Keratinocyte (primary cell): ENCODE measurements around the gene GPR173. TPM values are rescaled to one million over a fixed set of nuclear protein-coding genes. Genes with fewer than 3 reads are reported as not detected.

ENCODE experiments used
- DNase-seq: peaks from one replicate; pipeline ENCODE4 v3.0.0-alpha.2; 2011; ENCODE audit warnings: low read depth, missing footprints, low spot score
- FAIRE-seq: peaks from 2 replicates; lab custom pipeline; 2011; peaks lifted over from hg19 to GRCh38; lab: Jason Lieb, UNC
- H2AFZ ChIP-seq: 2 replicates; pipeline ENCODE4 v1.6.0; 2012; ENCODE audit warnings: low read length, control low read depth, inconsistent platforms; ENCODE audit not compliant: control insufficient read depth
- H3K27ac ChIP-seq: 2 replicates; pipeline ENCODE4 v1.5.1; 2011; ENCODE audit warnings: low read length; ENCODE audit not compliant: control insufficient read depth, insufficient read depth
- H3K27me3 ChIP-seq: 3 replicates; pipeline ENCODE4 v1.6.0; 2011; ENCODE audit warnings: low read length; ENCODE audit not compliant: control insufficient read depth, insufficient read depth; ENCODE audit errors: extremely low read depth
- H3K36me3 ChIP-seq, 2 experiments: 2 replicates in 1 of 2; 3 replicates in 1 of 2; pipeline ENCODE4 v1.5.1; 2011; ENCODE audit warnings: low read length in 2 of 2, mild to moderate bottlenecking in 1 of 2; ENCODE audit not compliant: control insufficient read depth in 2 of 2, insufficient read depth in 2 of 2; ENCODE audit errors: extremely low read depth in 1 of 2
- H3K4me1 ChIP-seq: 3 replicates; pipeline ENCODE4 v1.5.1; 2011; ENCODE audit warnings: low read length; ENCODE audit not compliant: control insufficient read depth, insufficient read depth; ENCODE audit errors: extremely low read depth
- H3K4me2 ChIP-seq: 3 replicates; pipeline ENCODE4 v1.6.0; 2011; ENCODE audit warnings: low read depth, low read length; ENCODE audit not compliant: control insufficient read depth, insufficient read depth; ENCODE audit errors: extremely low read depth
- H3K4me3 ChIP-seq, 3 experiments: fragments of 200-600 bp in 1 of 3; sonication (generic) in 1 of 3; 2 replicates in 2 of 3; 3 replicates in 1 of 3; pipeline ENCODE4 v1.5.1; 2011 to 2016; ENCODE audit warnings: low read length in 3 of 3, mild to moderate bottlenecking in 3 of 3, control low read depth in 2 of 3, inconsistent platforms in 1 of 3, low read depth in 1 of 3, mixed read lengths in 1 of 3, mixed run types in 1 of 3, moderate library complexity in 1 of 3; ENCODE audit not compliant: control insufficient read depth in 2 of 3, insufficient read depth in 2 of 3; ENCODE audit errors: extremely low read depth in 1 of 3
- H3K79me2 ChIP-seq: 2 replicates; pipeline ENCODE4 v1.6.0; 2012; ENCODE audit warnings: low read length; ENCODE audit not compliant: control insufficient read depth, insufficient read depth
- H3K9ac ChIP-seq: 3 replicates; pipeline ENCODE4 v1.6.0; 2011; ENCODE audit warnings: low read length; ENCODE audit not compliant: control insufficient read depth, insufficient read depth; ENCODE audit errors: extremely low read depth
- H3K9me1 ChIP-seq: 3 replicates; pipeline ENCODE4 v1.6.0; 2011; ENCODE audit warnings: low read length; ENCODE audit not compliant: control insufficient read depth, insufficient read depth; ENCODE audit errors: extremely low read depth
- H3K9me3 ChIP-seq: 2 replicates; pipeline ENCODE4 v1.5.1; 2012; ENCODE audit warnings: low read depth, low read length; ENCODE audit not compliant: control insufficient read depth
- H4K20me1 ChIP-seq: 3 replicates; pipeline ENCODE4 v1.6.0; 2011; ENCODE audit warnings: low read length; ENCODE audit not compliant: control insufficient read depth, insufficient read depth; ENCODE audit errors: extremely low read depth
- CTCF ChIP-seq, 3 experiments: IDR thresholded peaks in 1 of 3; conservative IDR thresholded peaks in 1 of 3; optimal IDR thresholded peaks in 1 of 3; 2 replicates in 2 of 3; 3 replicates in 1 of 3; pipeline versions ENCODE3 to v1.5.1; 2011; ENCODE audit warnings: low read length in 3 of 3, mild to moderate bottlenecking in 3 of 3, moderate library complexity in 2 of 3, control low read depth in 1 of 3, inconsistent platforms in 1 of 3; ENCODE audit not compliant: insufficient read depth in 2 of 3; ENCODE audit errors: extremely low read depth in 1 of 3
- EZH2 ChIP-seq: IDR thresholded peaks from one replicate; pipeline ENCODE4 v1.6.1; 2012; ENCODE audit warnings: inconsistent platforms, mild to moderate bottlenecking, low read length, moderate library complexity
- dilution Hi-C: fragments of 300-500 bp; cut with MboI; formaldehyde crosslinking; loops from one replicate; pipeline ENCODE4 v1.7.0; 2020; ENCODE audit warnings: low sequenced_read_pairs; ENCODE audit not compliant: extremely low pct_ligation_motif_present
- polyA plus RNA-seq, 5 experiments: library from polyadenylated mRNA; depleted of rRNA in 3 of 5; stranded (reverse) in 3 of 5; stranded (forward) in 1 of 5; unstranded in 1 of 5; fragments of >200 nt; gene quantifications; 1 replicate in 1 of 5; 2 replicates in 3 of 5; 3 replicates in 1 of 5; pipeline versions ENCODE4 v1.2.1 to v1.2.3, GENCODE V29; 2011 to 2012; ENCODE audit warnings: missing spikeins in 2 of 5, low read depth in 1 of 5, low replicate concordance in 1 of 5

The GPR173 gene
- polyA plus RNA-seq, 1 donor (not counting 4 experiments of a cell fraction or from before 2014, with no cell fraction given): 0.08 TPM

DNA sequence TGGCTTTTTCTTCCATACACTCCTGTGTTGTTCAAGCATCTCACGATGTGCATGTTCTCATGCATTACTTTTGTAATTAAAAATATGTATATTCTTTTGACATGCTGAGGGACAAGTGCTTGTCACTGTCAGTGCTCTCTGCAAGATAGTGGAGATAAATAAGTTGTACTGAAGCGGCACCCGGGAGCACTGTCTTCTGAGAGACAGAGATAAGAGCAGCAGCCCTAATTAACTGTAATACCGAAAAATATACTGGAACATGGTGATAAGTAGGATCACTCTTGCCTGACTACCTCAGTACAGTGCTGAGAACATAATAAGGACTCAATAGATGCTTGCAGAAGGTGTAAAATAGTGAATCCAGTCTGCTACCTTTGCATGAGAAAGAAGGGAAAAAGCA is 9.4 kb upstream of the GPR173 start:
- DNase-seq (no peak), FAIRE-seq (no peak)
- Histone ChIP-seq H3K79me2 (no peaks in the 10 kb centered on the region), H3K9ac (no peak overlapping the region), H3K4me2 (no peak overlapping the region), H3K36me3 (no peaks in the 10 kb centered on the region), H3K27ac (no peak overlapping the region), H3K9me1 (no peaks in the 10 kb centered on the region), H3K4me1 (no peaks in the 10 kb centered on the region), H3K9me3 (no peaks in the 10 kb centered on the region), H3K4me3 (no peak overlapping the region), H3K27me3 (peaks cover 4% of the 10 kb centered on the region), H2AFZ (no peak overlapping the region), H4K20me1 (no peaks in the 10 kb centered on the region)
- no peak for TF ChIP-seq EZH2
- TF ChIP-seq CTCF (optimal IDR thresholded peaks at IDR 0.05 in 1 of 3, IDR thresholded peaks at IDR 0.05 in 1 of 3, conservative IDR thresholded peaks at IDR 0.05 in 1 of 3; ENCODE audit: extremely low read depth in 1 of 3, insufficient read depth in 2 of 3, low read length in 3 of 3): no peak
- dilution Hi-C loops: no loop called here

DNA sequence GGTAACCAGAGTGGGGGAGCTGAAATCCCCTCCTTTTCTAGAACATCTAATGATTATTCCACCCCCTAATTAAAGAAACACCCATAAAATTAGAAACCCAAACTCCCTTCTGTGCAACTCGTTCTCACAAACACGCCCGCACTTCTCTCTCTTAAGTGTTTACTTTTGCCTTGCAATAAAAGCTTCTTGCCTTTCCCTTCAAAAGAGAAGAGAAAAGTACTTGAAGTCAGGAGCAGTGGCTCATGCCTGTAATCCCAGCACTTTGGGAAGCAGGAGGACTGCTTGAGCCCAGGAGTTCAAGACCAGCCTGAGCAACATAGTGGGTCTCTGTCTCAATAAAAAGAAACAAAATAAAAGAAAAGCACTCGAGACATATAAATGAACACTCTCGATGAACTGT is 3.6 kb upstream of the GPR173 start:
- Histone ChIP-seq H3K4me2 (no peak overlapping the region), H4K20me1 (no peaks in the 10 kb centered on the region), H3K4me1 (no peaks in the 10 kb centered on the region), H3K9me1 (no peaks in the 10 kb centered on the region), H3K36me3 (no peaks in the 10 kb centered on the region), H3K27ac (no peak overlapping the region), H3K27me3 (peaks cover 4% of the 10 kb centered on the region), H3K79me2 (no peaks in the 10 kb centered on the region), H3K4me3 (no peak overlapping the region), H2AFZ (no peak overlapping the region), H3K9ac (no peak overlapping the region), H3K9me3 (no peaks in the 10 kb centered on the region)
- TF ChIP-seq EZH2: no peak
- no peak for TF ChIP-seq CTCF (optimal IDR thresholded peaks at IDR 0.05 in 1 of 3, IDR thresholded peaks at IDR 0.05 in 1 of 3, conservative IDR thresholded peaks at IDR 0.05 in 1 of 3; ENCODE audit: extremely low read depth in 1 of 3, insufficient read depth in 2 of 3, low read length in 3 of 3)
- DNase-seq (no peak), FAIRE-seq (no peak)
- dilution Hi-C loops: no loop called here
